Fibroblast of mammary gland (primary cell): Measurements from ENCODE around the gene PTPN4.
A peak's percentile ranks its signal among the peaks of the same experiment; 100 is the strongest.

Source experiments
- DNase-seq: peaks from one replicate; pipeline ENCODE4 v3.0.0-alpha.2; 2010; ENCODE audit warnings: low read depth
- H3K4me3 ChIP-seq: 2 replicates; pipeline ENCODE4 v1.5.1; 2011; ENCODE audit warnings: low read depth, mild to moderate bottlenecking, low read length, moderate library complexity; ENCODE audit not compliant: control insufficient read depth
- TF ChIP-seq, protein P1 (sequence below): conservative IDR thresholded peaks from 2 replicates; pipeline ENCODE4 v1.5.1; 2011; ENCODE audit warnings: low read depth, low read length, inconsistent platforms; ENCODE audit not compliant: control insufficient read depth, insufficient read depth

Gene PTPN4

DNA sequence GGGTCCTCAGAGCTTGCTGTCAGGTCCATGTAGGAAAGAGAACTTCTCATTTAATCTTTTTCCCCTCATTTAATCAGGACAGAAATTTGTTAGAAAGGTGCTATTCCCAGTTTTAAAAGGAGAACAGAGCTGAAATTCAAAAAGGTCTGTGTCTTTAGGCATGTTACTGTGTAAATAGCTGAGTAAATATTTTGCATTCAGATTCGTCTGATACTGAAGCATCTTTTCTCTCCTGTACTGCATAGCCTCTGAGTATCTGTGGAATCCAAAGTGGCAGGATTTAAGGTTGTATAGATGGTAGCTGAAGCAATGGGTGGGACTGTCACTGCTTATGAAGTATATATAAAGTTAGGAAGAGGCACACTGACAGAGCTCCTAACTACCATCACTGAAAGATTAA lies 9.0 kb downstream of the PTPN4 start:
- no peak overlapping the region for H3K4me3 ChIP-seq
- no peak for DNase-seq
- TF ChIP-seq, protein P1, sequence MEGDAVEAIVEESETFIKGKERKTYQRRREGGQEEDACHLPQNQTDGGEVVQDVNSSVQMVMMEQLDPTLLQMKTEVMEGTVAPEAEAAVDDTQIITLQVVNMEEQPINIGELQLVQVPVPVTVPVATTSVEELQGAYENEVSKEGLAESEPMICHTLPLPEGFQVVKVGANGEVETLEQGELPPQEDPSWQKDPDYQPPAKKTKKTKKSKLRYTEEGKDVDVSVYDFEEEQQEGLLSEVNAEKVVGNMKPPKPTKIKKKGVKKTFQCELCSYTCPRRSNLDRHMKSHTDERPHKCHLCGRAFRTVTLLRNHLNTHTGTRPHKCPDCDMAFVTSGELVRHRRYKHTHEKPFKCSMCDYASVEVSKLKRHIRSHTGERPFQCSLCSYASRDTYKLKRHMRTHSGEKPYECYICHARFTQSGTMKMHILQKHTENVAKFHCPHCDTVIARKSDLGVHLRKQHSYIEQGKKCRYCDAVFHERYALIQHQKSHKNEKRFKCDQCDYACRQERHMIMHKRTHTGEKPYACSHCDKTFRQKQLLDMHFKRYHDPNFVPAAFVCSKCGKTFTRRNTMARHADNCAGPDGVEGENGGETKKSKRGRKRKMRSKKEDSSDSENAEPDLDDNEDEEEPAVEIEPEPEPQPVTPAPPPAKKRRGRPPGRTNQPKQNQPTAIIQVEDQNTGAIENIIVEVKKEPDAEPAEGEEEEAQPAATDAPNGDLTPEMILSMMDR, result no peak

DNA sequence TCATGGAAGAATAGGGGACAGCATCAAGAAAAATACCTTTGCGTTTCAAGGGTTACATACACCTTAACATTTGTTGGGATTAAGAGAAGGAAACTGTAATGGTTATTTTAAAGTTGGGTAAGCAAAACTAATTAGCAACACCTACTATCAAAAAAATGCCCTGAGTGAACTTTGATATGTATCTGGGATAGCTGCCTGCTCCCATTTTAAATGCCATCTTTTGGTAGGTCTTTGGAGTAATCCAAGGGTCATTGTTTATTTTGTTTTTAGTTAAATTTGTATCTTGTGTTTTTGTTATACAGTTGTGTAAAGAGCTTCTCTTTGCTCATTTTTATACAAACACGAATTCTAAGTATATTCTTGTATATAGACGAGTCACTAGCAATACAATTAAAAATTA lies 9.9 kb downstream of the PTPN4 start:
- TF ChIP-seq, protein P1, result no peak
- DNase-seq, result no peak
- H3K4me3 ChIP-seq, result no peak overlapping the region

DNA sequence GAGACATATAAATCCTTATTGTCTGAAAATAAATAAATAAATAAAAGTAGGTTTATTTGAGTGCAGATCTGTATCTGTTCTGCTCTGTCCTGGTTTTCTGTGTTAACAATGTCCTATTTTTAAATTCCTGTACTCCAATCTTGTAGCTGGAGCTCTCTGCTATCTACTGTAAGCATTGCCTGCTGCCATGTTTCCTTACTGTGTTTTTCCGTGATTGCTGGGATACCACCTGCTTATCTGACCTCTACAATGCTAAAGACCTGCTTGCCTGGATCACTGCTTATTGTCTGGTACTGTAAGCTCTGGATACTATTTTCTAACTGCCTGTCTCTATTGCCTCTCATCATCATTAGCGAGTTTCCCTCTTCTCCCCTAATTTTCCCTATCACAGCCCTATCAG lies 11.6 kb downstream of the PTPN4 start:
- TF ChIP-seq, protein P1, result no peak
- no peak for DNase-seq
- H3K4me3 ChIP-seq, result no peak overlapping the region

DNA sequence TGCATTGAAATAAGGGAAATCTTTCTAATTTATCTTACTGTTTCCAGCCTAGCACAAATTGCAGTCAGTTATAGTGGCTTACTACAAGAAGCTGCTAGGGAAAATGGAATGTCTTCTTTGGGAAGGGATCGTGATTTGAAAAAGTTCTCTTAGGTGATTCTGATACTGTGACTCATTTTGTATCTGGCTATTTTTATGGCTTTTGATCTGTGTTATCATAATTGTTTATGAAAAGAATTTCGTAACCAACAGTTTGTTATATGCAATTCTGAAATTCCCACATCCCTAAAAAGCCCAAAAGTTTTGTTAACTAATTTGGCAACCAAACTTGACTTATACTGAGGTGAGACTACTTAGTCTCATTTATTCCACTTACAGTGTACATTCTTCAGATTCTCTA lies 12.4 kb downstream of the PTPN4 start:
- DNase-seq, result peak; percentile 8

DNA sequence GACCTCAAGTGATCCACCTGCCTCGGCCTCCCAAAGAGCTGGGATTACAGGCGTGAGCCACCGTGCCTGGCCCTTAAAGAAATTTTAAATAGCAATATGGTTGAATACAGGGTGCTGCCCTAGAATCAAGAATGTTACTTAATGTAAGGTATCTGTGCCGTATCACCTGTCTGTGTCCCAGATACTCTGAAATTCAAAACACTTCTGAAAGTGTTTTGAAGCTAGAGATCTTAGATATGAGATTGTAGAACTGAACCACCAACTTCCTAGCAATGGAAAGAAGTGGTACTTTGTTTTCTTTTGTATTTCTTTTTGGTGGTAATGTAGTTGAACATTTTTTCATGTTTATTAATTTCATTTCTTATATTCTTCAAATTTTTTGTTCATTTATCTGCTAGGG lies 13.0 kb downstream of the PTPN4 start:
- no peak for DNase-seq
- H3K4me3 ChIP-seq, result no peak overlapping the region
- TF ChIP-seq, protein P1, result no peak

More for the DNA sequence above, 12.4 kb downstream of the PTPN4 start:
- TF ChIP-seq, protein P1, result no peak
- H3K4me3 ChIP-seq, result no peak overlapping the region

DNA sequence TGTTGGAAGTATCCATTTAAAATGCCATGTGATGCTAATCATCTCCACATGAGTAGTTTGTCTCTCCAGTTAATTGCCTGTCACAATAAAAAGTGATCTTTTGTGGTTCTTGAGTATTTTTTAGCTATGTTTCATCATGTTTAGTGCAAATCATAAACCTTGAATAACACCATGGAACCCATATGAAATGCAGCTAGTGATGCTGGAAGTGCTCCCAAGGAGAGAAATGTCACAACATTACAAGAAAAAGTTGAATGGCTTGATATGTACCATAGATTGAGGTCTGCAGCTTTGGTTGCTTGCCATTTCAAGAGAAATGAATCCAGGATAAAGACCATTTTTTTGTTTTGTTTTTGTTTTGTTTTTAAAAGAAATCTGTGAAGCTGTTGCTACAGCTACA lies 14.3 kb downstream of the PTPN4 start:
- no peak for DNase-seq
- TF ChIP-seq, protein P1, result no peak
- no peak overlapping the region for H3K4me3 ChIP-seq

DNA sequence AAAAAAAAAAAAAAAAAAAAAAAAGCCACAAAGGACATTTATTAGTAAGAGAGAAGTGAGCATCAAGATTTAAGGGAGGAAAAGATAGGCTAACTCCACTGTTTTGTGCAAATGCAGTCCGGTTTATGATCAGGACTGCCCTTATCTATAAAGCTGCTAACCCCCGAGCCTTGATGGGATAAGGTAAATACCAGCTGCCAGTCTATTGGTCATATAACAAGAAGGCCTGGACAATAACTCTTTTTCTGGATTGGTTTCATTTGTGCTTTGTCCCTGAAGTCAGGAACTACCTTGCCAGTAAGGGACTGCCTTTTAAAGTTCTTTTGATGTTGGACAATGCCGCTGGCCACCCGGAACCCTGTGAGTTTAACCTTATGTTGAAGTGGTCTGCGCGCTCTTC lies 15.4 kb downstream of the PTPN4 start:
- no peak overlapping the region for H3K4me3 ChIP-seq
- DNase-seq, result no peak
- TF ChIP-seq, protein P1, result no peak
